ENCODE data around the gene VTA1.

- TF ChIP-seq CTCF (conservative IDR thresholded peaks at IDR 0.05; ENCODE audit: low read length), result no peak
- TF ChIP-seq EZH2phosphoT487 (IDR thresholded peaks at IDR 0.05; ENCODE audit: borderline replicate concordance), result no peak
Observed at GRCh38 chr6:142241061-142241460, 94.0 kb downstream of the VTA1 start.
